HL-60/S4 treated with retinoic acid at 250 ng/mL for 4 days and 3 days (cell line): ENCODE data around the gene CIB4.

Experiments
- in situ Hi-C: fragments of 300-500 bp; cut with MboI; formaldehyde crosslinking; loops from 2 replicates; pipeline ENCODE4 v1.7.0; 2022; ENCODE audit warnings: low sequenced_read_pairs

Gene CIB4

DNA sequence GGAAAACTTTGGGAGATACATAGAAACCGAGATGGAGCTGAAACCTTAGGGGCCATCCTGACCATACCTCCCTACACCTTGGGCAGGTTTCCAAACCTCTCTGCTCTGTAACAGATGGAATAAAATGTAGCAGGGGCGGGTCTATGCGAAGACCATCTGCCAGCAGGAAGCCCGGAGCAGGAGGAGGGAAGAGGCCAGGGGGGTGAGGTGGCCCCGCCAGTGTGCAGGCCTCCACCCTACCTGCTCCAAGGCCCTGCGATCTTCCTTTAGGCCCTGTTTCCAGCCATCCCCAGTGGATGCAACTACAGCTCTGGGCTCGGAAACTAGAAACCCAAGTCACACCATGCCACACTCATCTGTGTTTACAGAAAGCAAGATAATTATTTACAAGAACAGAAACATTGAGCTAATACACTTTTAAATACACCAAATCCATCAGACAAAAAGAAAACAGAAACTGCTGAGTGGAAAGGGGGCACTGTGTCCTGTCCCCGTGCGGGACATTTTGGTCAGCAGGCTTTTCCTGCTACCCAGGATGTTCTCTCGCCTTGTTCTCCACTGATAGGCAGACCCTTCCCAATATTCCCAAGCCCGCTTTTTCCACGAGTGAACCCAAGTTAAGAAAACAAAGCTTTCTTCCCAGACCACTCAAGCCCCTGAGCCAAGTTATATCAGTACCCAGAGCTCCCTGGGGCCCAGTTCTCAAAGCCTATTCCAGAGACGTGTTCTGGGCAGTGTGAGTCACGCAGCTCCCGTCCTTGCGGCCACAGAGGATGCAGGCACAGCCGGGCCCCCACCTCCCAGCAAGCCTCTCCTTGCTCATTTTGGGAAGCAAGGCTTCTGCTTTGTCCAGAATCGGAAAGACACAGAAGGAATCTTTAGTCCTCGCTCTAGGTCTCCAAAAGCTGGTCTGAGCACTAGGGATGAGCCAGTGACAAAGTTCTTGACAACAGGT lies 17.3 kb downstream of the CIB4 start:
- in situ Hi-C loops = no loop called here

DNA sequence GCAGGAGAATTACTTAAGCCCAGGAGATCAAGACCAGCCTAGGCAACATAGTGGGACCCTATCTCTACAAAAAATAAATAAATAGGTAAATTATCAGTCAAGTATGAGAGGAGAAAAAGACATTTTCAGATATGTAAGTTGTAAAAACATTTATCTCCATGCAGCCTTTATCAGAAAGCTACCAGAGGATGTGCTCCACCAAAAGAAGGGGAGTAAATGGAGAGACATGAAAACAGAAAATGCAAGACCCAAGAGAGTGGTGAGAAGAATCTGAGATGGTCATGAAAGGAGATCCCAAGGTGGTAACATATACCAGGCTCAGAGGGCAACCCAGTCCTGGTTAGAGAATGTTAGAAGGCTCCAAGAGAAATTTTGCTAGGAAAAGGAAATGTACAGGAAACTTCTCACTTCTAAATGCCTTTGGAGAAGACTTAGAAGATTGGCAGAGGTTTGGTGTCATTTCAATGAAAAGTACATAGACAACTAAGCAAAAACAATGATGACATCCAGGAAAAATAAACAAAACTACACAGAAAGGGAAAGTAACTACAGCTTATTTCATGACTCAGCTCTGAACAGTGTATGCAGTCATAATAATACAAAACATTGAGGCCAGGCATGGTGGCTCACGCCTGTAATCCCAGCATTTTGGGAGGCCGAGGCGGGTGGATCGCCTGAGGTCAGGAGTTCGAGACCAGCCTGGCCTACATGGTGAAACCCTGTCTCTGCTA lies 19.5 kb downstream of the CIB4 start:
- in situ Hi-C loops = no loop called here

DNA sequence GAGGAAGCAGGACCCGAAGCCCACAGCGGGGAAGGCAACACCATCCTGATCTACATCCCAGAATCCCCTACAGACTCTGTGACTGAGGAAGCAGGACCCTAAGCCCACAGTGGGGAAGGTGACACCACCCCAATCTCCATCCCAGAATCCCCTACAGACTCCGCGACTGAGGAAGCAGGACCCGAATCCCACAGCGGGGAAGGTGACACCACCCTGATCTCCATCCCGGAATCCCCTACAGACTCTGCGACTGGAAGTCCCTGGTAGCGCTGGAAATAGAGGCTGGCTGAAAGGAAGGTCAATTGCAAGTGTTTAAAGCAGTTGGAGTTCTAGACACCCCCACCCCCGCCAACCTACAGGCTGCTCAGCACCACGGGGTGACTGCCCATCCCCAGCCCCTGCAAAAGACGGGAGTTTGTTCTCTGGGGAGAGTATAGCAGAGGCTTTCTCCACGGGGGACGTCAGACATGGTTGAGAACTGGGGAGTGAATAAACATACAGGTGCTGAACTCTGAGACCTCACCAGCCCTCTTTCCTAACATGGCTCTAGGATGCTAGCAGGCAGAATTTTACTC lies 21.0 kb downstream of the CIB4 start:
- in situ Hi-C loops = no loop called here

DNA sequence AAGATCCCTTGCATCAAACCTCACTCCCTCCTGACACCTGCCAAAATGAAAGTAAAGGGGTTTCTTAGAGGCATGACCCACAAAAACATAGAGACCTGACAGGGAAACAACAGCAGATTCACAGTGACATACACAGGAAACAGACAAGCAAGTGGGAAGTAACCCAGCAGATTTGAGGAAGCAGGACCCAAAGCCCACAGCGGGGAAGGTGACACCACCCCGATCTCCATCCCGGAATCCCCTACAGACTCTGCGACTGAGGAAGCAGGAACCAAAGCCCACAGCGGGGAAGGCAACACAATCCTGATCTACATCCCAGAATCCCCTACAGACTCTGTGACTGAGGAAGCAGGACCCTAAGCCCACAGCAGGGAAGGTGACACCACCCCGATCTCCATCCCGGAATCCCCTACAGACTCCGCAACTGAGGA lies 21.6 kb downstream of the CIB4 start:
- in situ Hi-C loops = loop anchor here (10.0 kb wide), 1 partner anchor 125 kb away; no protein-coding TSS in a partner anchor

DNA sequence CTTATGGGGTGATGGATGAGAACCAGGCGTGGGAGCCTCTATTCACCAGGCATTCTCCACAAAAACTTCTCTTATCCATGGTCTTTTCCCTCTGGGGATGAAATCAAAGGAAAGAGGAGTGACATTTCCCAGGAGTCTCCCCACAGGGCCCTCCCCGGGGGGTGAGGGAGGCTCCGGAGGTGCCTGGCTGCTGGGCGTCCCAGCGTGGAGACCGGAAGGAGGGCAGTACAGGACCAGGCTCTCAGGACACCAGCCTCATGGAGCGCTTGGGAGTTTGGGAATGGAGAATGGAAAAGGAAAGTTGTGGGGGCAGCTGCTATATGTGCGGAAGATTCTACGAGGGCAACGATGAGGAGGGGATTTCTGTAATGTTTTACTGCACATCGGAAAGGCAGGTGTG lies 22.1 kb downstream of the CIB4 start:
- in situ Hi-C loops = loop anchor here (10.0 kb wide), 1 partner anchor 126 kb away; no protein-coding TSS in a partner anchor

DNA sequence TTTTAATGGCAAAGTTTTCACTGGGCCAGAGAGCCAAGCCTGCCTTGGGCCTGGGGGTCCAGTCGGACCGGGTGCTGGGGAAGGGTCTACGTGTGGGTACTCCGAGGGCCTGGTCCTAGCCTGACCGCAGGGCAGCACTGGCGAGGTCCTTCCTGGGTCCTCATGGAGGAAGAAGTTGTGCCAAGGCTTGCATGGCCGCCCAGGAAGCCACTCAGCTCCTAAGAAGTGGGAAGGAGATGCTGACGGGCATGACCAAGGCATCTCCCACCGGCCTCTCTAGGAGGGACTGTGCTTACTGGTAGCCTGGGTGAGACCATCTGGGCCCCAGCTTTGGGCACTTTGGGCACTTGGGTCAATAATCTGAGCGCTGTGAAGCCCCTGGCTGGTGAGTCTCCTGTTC lies 22.6 kb downstream of the CIB4 start:
- in situ Hi-C loops = loop anchor here (10.0 kb wide), 1 partner anchor 126 kb away; no protein-coding TSS in a partner anchor

DNA sequence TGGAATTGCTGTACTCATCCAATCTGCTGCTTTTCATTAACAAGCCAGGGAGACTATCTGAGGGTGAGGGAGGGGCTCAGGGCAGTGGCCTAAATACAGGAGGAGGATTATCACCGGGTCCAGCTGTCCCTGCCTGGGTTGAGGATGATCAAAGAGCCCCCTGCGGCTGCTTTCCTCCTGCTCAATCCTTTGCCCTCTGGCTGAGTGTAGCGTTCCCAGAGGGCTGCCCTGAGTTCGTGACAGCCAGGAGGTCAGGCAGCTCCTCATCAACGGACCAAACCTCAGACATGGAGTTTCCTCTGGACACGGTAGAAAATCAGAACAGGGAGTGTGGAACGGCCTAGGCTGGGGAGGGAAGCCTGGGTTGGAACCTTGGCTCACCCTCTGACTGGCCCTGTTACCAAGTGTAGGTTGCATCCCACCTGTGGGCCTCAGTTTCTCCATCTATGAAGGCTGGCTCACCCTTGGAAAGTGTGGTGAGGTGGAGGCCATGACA lies 23.5 kb downstream of the CIB4 start:
- in situ Hi-C loops = loop anchor here (10.0 kb wide), 1 partner anchor 127 kb away; no protein-coding TSS in a partner anchor

DNA sequence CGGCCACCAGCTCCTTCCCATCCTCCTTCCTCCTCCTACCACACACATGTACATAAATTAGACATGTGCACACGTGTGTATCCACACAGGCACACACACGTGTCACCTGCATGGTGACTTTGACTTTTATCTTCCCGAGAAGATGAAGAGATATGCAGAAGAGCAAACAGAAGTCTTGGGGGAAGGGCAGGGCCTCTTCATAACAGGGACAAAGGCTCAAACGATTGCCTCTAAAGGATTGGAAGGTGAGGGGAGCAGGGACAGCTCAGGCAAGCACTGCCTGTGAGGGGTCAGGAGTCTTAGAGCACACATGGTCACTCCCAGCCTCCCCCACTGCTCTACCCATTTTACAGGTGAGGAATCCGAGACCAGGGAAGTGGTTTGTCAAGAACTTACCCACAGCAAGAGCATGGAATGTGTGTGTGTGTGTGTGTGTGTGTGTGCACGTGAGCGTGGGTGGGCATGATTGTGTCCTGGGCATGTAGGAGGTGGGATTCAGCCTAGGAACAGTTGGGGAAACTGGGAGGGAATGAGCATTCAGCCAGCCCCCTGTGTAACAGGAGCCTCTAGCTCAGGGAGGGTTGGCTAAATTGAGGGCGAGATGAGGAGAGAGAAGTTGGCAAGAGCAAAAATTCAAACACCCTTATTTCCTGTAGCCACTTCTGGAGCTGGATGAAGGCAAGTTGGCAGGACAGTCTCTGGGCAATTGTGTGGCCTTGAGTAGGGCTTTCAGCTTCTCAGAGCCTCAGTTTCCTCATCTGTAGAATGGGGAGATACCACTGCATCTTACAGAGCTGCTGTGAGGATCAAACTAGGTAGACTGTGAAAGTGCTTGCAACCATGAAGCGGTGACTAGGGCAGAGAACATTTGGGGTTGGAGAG lies 24.2 kb downstream of the CIB4 start:
- in situ Hi-C loops = loop anchor here (10.0 kb wide), 1 partner anchor 128 kb away; no protein-coding TSS in a partner anchor

DNA sequence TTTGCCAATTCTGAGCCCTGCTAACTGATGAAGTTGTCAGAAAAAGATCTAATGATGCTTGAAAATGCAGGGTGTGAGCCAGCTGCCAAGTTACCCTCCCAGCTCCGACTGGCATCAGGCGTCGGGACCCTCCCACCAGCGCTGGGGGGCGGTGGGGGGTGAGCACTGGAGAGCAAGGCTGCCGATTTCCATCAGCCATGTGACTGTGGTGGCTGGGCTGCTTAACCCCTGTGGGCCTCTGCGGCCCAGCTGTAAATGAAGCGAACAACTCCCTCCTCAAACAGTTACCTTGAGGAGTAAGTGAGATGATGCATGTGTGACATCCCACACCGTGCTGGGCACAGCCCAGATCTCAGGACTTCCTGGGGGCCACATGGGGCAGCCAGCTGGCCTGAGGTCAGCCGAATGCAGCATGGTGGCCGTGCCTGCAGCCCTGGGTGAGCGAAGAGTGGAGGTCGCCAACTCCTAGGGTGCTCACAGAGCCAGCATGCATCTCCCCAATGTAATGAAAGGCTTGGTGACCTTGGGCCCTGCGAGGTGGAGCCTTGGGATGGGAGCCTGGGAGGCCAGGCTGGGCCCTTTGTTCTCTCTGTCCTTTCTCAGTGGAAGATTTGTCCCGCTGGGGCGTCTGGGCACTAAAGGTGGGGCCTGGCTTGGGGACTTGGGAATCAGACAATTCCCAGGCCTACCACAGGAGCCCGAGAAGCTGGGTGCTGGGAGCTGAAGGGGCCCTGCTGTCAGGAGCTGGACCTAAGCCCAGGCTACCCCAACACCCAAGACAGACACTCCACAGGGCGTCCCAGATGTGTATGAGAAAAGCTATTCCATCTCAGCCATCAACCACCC lies 25.1 kb downstream of the CIB4 start:
- in situ Hi-C loops = loop anchor here (10.0 kb wide), 1 partner anchor 129 kb away; no protein-coding TSS in a partner anchor

DNA sequence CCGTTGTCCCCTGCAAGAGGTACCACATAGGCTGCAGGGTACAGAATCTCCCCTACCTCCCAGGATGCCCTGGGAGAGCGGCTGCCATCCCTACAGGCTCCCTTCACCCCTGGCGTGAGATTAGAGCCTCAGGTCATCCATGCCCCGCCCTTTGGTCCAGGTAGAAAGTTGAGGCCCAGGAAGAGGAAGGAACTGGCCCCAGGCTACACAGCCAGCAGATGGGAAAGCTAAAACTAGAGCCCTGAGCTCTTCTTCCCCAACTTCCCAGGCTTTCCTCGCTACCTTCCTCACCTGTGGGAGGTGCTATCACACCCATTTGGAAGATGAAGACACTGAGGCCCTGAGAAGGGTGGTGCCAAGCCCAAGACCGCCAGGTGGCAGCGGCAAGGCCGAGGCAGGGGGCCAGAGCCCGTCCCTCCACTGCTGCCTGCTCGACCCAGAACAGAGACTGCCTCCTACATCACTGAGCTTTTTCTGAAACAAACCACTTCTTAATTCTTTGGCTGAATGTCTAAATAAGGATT lies 25.8 kb downstream of the CIB4 start:
- in situ Hi-C loops = loop anchor here (10.0 kb wide), 1 partner anchor 129 kb away; no protein-coding TSS in a partner anchor

DNA sequence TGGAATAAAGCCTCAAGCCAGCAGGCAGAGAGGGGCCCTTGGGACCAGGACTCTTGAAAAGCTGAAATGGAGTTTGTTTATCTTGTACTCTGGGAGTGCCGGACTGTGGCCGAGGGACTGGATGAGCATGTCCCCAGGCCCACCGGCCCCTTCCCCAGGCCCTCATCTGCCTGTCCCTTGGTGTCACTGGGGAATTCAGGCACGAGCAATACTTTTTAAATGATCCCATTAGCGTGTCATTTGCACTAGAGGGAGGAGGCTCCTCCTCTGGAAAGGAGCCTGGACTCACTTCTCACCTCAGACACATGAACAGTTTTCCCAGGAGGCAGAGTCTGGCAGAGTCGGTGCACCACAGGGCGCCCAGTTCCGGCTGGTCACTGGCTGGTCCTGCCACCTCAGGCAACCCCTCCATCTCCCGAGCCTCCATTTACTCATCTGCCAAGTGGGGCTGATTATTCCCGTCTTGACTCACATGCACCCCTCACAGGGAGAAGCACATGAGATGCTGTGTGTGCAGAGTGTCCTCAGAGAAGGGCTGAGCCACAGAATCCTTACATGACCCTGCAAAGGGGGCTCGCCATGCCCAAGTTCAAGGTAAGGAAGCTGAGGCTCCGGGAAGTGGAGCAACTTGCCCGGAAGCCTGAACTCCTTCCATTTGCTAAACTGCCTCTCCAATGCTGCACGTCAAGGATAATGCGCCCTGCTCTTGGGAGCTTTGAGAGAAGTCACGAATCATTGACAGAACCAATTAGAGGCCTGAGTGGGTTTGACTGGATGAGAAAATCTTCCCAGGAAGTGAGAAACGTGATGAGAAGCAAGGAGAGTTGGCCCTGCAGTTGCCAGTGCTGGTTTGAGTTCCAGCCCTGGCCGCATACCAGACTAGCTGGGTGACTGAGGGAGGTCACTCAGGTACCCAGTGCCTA lies 26.7 kb downstream of the CIB4 start:
- in situ Hi-C loops = loop anchor here (10.0 kb wide), 1 partner anchor 130 kb away; no protein-coding TSS in a partner anchor

DNA sequence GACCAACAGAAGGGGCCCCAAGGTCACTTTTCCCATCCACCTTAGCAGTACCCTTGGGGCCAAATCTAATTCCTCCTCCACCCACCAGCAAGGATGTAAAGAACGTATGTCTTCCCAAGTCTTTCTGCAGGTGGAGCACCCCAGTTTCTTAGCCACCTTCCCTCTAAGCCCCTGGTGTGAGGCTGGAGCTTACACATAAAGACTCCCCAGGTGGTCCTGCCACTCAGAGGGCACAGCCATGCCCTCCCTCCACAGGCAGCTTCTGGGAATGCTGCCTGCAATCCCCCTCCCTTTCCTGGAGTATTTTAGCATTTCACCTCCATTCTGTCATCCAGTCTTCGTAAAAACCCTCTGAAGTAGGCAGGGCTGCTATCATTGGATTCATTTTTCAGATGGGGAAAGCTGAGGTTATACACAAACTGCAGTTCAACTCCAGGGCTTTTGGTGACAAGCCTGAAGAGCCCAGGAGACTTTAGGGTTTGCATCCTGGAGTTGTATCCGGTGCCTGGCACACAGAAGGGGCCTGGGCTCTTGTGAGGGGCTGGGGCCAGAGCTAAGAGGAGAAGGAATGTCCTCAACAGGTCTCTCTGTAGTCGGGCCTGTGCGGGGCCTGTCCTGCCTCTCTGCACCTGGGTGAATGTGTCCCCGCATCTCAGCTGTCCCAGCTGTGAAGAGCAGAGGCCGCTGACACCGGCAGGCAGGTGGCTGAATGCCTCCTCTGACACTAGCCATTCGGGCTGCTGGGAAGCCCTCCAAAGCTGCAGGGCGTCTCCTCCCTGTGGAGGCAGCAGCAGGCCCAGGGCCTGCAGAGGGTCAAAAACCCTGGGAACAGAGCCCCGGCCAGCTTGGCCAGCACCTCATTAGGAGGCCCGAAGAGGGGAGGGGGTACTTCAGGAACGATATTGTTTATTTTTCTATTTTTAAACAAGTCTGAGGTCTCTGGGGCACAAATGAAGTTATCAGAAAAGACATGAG lies 27.6 kb downstream of the CIB4 start:
- in situ Hi-C loops = loop anchor here (10.0 kb wide), 1 partner anchor 131 kb away; no protein-coding TSS in a partner anchor

DNA sequence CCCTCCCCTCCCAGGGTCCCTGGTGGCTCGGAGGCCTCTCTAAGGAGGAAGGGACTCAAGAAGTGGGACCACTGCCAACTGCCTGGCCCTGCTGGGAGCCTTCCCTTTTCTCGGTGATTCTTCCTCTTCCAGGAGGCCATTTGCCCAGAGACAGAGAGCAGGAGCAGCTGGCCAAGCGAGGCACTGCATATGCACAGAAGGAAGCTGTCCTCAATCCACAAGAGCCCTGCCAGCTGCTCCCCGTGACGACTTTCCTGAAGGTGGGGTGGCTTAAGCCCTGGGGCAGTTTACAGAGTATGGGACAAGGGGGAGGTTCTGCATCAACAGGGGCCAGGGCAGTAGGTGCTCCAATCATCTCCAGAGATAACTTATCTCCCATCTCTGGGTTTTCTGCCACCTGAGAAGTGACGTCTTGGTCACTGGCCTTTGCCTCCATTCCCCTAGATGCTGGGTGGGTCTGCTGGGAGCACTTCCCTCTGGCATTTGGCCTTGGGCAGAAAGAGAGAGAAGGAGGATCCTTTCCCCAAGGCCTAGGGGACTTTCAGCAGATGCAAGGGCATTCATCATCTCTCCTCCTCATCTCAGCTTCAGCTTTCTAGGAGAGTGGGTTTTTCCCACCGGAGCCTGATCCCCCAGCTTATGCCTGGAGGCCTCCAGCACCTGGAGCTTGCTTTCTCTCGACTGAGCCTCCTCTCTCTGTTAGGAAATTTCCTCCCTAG lies 28.5 kb downstream of the CIB4 start:
- in situ Hi-C loops = loop anchor here (10.0 kb wide), 1 partner anchor 132 kb away; no protein-coding TSS in a partner anchor

DNA sequence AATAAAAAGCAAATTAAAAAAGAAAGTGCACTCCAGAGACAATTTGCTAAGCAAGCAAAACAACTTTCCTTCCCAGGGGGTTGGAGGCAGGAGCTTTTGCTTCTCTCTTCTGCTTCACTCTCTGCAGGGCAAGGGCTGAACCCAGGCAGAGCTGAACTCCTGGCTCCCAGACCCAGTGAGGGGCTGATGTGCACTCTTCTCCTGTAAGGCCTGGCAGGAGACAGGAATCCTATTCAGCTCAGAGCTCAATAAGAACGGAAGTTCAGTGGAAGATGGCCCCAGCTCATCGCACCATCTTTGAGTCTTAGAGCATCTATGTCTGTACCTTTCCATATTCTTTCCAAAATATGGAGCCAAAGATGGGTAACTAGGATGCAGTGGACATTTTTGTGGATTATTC lies 29.1 kb downstream of the CIB4 start:
- in situ Hi-C loops = loop anchor here (10.0 kb wide), 1 partner anchor 133 kb away; no protein-coding TSS in a partner anchor

DNA sequence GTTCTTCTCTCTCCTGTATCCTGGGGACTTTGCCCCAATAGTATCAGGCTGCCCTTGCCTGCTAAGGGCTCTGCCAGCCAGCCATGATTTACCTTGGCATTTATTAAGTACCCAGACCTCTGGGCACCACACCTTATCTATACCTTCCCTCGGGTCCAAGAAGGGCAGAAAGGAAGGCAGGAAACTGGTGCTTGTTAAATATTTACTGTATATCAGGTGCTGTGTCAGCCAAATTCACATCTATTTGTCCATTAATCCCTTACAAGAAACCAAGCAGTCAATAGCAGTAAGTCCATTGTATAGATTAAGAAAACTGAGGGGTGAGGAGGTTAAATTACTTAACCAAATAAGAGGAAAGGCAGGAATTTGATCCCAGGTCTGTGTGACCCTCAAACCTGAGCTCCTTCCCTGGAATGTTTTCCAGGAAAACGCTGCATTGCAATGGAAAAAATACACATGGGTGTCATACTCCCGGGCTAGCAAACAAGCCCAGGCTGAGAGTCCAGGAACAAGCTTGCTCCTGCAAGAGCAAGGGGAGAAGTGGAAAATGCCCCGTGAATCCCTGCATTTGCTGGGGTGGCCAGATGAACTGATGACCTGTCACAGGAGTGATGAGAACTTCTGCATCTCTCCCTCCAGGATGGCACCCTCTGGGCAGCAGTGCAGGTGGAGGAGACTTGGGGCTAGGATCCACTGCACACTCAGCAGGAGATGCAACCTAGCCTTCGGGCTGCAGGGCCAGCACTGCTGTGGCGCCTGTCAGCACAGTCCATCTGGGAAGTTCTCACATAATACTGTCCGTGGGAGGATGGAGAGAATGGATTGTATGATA lies 30.4 kb downstream of the CIB4 start:
- in situ Hi-C loops = loop anchor here (10.0 kb wide), 1 partner anchor 134 kb away; no protein-coding TSS in a partner anchor
